IPS DF 4.7 (cell line): ENCODE data around the gene TMEM186.
"Not testable (repeated sequence)": the region's sequence is repeated elsewhere in the genome, so short reads cannot be mapped to it uniquely, and the experiment has no call there.

ENCODE experiments used
- DNase-seq: peaks from one replicate; pipeline ENCODE4 v3.0.0-alpha.2; 2013; ENCODE audit warnings: low spot score; ENCODE audit errors: extremely low read depth

Gene TMEM186

GRCh38 chr16:8774208-8774607 lies 23.2 kb downstream of the TMEM186 start:
- DNase-seq = no peak

DNA sequence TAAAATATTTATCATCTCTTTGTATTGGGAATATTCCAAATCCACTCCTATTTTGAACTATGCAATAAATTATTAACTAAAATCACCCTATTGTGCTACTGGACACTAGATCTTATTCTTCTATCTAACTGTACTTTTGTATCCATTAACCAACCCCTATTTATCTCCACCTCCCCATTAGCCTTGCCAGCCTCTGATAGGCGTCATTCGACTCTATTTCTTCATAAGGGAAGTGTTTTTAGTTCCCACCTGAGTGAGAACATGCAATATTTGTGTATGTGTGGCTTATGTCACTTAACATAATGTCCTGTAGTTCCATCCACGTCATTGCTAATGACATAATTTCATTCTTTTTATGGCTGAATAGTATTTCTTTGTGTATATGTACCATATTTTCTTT lies 23.9 kb downstream of the TMEM186 start:
- DNase-seq = no peak

- DNase-seq = no peak
Measured at GRCh38 chr16:8768692-8769091, 28.7 kb downstream of the TMEM186 start.

GRCh38 chr16:8768283-8768682 lies 29.2 kb downstream of the TMEM186 start:
- no peak for DNase-seq

GRCh38 chr16:8767176-8767575 lies 30.3 kb downstream of the TMEM186 start:
- no peak for DNase-seq

DNA sequence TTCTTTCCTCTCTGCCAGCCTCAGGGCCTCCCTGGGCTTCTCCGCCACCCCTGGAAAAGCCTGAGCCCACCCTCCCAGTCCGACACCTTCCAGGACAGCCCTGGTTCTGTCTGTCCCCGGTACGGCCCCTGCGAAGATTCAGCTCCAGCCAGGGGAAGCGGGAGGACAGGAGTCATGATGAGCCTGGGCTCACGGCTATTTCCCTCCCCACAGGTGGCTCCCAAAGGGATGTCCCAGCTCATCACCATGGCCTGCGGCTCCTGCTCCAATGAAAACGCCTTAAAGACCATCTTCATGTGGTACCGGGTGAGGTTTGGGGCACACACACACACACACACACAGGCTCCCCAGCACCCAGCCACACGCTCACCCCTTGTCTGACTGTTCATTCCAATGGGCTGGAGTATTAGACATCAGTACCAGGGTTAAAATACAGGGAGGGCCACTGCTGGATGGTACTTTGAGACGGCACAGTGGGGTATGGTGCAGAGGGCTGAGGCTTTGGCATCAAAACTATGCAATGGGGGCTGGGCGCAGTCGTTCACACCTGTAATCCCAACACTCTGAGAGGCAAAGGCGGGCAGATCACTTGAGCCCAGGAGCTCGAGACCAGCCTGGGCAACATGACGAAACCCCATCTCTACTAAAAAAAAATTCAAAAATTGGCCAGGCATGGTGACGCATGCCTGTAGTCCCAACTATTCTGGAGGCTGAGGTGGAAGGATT lies 32.8 kb downstream of the TMEM186 start:
- no peak for DNase-seq

DNA sequence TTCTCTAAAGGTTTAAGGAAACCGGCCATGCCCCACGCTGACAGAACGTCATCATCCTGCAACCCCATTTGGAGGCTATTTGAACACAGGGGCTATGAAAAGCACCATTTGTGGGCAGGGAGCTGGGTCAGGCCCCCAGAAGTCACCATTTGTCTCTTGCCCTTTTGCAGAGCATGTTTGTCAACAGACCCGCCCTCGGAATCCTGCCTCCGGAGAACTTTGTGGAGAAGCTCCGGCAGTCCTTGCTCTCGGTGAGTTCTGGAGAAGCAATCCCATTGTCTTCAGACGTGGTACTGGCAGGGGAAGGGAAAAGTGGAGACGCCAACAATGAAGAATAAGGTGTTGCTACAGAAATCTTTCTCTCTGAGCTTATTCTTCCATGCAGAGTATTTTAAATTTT lies 33.5 kb downstream of the TMEM186 start:
- DNase-seq = no peak

DNA sequence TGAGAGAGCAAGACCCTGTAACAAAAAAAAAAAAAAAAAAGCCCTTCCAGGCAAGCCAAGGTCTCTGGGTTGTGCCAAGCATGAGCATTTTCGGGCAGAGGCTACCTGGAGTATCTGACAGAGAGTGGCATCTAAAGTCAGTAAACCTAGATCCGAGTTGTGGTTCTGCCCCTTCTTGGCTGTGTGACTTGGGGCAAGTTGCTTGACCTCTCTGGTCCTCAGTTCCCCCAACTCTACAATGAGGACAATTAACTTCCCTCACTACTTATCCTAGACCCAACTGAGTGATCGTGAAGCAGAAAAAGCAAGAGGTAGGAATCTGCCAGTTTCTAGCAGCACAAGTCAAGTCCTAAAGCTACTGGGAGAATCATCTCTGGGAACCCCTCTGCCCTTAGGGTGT lies 34.4 kb downstream of the TMEM186 start:
- DNase-seq = no peak

GRCh38 chr16:8762254-8762653 lies 35.2 kb downstream of the TMEM186 start:
- no peak for DNase-seq

- no peak for DNase-seq
Measured at GRCh38 chr16:8761078-8761477, 36.4 kb downstream of the TMEM186 start.

DNA sequence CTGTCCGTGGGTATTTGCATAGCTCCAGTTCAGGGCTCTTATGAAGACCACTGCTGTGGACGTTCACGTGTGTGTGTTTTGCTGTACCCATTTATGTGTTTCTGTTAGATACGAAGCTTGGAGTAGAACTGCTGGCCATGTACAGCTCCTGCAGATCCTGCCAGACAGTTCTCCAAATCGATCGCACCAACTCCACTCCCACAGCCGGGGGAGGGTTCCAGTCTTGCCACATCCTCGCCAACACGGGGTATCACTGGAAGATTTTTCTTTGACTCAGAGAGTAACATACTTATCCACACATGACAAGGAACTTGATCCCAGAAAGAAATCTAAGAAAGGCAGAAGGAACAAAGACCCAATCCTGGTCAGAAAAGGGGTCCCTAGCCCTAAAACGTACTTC lies 37.4 kb downstream of the TMEM186 start:
- DNase-seq = no peak

DNA sequence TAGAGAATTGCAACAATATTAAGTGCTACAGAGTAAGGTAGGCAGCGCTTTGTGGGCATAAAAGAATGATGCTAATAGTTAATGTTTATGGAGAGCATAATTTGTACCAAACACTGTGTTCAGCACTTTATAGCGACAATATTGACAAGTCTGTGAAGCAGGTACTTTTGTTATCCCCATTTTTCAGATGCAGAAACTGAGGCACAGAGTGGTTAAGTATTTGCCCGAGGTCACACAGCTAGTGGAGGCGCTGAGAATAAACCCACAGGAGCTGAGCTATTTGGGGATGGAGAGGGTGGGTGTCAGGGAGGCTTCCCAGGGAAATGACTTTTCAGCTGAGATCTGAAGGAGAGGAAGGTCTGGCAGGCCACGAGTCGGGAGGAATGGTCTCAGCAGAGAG lies 39.4 kb downstream of the TMEM186 start:
- no peak for DNase-seq

- DNase-seq = no peak
Measured at GRCh38 chr16:8756755-8757154, 40.7 kb downstream of the TMEM186 start.

- no peak for DNase-seq
Measured at GRCh38 chr16:8753416-8754054, 43.9 kb downstream of the TMEM186 start.

DNA sequence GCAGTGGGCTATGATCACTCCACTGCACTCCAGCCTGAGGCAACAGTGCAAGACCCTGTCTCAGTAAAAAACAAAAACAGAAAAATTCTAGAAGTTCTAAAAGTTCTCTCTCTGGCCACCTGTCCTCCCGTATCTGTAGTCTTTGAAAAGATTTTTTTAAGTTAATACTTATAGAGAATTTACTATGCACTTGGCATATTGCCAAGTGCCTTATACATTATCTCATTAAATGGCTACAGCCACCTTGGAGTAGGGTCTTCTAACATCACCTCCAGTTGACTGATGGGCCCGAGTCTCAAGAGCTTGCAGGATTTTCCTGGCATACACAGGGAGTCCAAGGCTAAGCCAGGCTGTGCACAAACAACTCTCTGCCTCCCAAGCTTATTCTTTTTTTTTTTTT lies 44.7 kb downstream of the TMEM186 start:
- DNase-seq = no peak

DNA sequence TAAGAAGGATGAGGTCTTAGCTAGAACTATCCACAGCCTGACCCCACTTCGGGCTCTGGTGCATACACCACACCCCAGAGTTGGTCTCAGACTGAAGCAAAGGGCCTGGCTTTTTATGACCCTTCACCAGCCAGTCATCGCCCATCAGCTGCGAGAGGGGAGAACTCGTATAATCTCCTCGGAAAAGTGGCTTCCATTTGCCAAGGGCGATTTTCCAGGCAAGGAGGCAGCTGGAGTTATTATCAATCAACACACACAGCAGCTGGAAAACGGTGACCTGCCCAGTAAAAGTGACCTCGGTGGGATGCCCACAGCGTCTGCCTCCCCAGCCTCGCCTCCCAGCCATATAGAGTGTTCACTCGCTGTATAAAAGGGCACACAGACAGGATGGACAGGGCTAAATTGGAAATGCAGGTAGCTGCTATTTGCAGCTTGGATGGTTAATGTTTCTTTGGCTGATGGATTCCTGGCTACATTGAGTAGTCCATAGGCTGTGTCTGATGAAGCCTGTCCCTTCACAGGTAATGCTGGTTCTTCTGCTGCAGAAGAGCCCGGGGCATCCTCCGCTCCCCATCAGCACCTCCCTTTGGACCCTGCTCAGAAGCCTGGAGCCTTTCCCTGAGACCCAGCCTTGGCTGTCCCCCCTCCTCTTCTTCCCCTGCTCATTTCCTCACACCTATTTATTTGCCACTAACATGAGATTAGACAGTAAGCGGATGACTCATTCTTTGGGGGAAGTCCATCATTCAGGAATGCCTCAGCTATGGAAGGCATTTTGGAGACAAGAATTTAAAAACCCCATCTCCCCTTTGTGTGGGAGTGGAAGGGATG lies 45.7 kb downstream of the TMEM186 start:
- no peak for DNase-seq

DNA sequence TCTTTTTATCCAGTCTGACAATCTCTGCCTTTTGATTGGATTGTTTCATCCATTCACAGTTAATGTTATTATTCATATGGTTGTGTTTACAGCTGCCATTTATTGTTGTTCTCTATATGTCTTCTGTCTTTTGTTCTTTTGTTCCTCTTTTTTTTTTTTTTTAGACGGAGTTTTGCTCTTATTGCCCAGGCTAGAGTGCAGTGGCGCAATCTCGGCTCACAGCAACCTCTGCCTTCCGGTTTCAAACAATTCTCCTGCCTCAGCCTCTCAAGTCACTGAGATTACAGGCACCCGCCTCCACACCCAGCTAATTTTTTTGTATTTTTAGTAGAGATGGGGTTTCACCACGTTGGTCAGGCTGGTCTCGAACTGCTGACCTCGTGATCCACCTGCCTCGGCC lies 48.5 kb downstream of the TMEM186 start:
- DNase-seq = not testable (repeated sequence)
